WERI-Rb-1 (cell line): ENCODE data around the gene SFTA2.

Experiments
- DNase-seq: peaks from one replicate; pipeline ENCODE4 v3.0.0-alpha.2; 2020
- H3K27ac ChIP-seq: fragments of 250-450 bp; sonication (Bioruptor Pico); 2 replicates; pipeline ENCODE4 v1.5.1; 2020; ENCODE audit warnings: mild to moderate bottlenecking, moderate library complexity
- H3K27me3 ChIP-seq: fragments of 250-450 bp; sonication (Bioruptor Pico); 2 replicates; pipeline ENCODE4 v1.5.1; 2021; ENCODE audit warnings: mild to moderate bottlenecking, low read depth, moderate library complexity; ENCODE audit not compliant: insufficient read depth, severe bottlenecking
- H3K36me3 ChIP-seq: fragments of 250-450 bp; sonication (Bioruptor Pico); 2 replicates; pipeline ENCODE4 v1.5.1; 2020; ENCODE audit warnings: mild to moderate bottlenecking, moderate library complexity
- H3K4me3 ChIP-seq: 2 replicates; pipeline ENCODE4 v1.5.1; 2011; ENCODE audit warnings: low read depth, mild to moderate bottlenecking, control low read depth, low read length
- H3K9me3 ChIP-seq: fragments of 250-450 bp; sonication (Bioruptor Pico); 2 replicates; pipeline ENCODE4 v1.5.1; 2021; ENCODE audit warnings: mild to moderate bottlenecking, moderate library complexity; ENCODE audit not compliant: severe bottlenecking
- CTCF ChIP-seq: IDR thresholded peaks from 2 replicates; pipeline ENCODE4 v1.5.1; 2011; ENCODE audit warnings: low read depth, mild to moderate bottlenecking, control low read depth, inconsistent platforms, low read length

The SFTA2 gene

GRCh38 chr6:30890646-30891449 lies 41.1 kb downstream of the SFTA2 start:
- Histone ChIP-seq H3K36me3 (peaks cover 74% of the 10 kb centered on the region), H3K27me3 (no peaks in the 10 kb centered on the region), H3K9me3 (no peaks in the 10 kb centered on the region), H3K27ac (no peak overlapping the region), H3K4me3 (no peak overlapping the region)
- no peak for DNase-seq
- TF ChIP-seq CTCF, result no peak

GRCh38 chr6:30889921-30890645 lies 41.9 kb downstream of the SFTA2 start:
- no peak overlapping the region for H3K27ac ChIP-seq
- peaks cover 70% of the 10 kb centered on the region for H3K36me3 ChIP-seq
- H3K27me3 ChIP-seq, result no peaks in the 10 kb centered on the region
- no peak for TF ChIP-seq CTCF
- H3K9me3 ChIP-seq, result no peaks in the 10 kb centered on the region
- H3K4me3 ChIP-seq, result no peak overlapping the region
- DNase-seq, result no peak

- Histone ChIP-seq H3K27me3 (no peaks in the 10 kb centered on the region), H3K9me3 (no peaks in the 10 kb centered on the region), H3K36me3 (peaks cover 64% of the 10 kb centered on the region), H3K4me3 (no peak overlapping the region), H3K27ac (no peak overlapping the region)
- TF ChIP-seq CTCF, result no peak
- DNase-seq, result no peak
Observed at GRCh38 chr6:30889496-30889885, 42.5 kb downstream of the SFTA2 start.

- H3K36me3 ChIP-seq, result peaks cover 59% of the 10 kb centered on the region
- no peak overlapping the region for H3K4me3 ChIP-seq
- DNase-seq, result no peak
- TF ChIP-seq CTCF, result no peak
- no peaks in the 10 kb centered on the region for H3K9me3 ChIP-seq
- H3K27ac ChIP-seq, result no peak overlapping the region
- no peaks in the 10 kb centered on the region for H3K27me3 ChIP-seq
Observed at GRCh38 chr6:30888816-30889495, 43.0 kb downstream of the SFTA2 start.

- Histone ChIP-seq H3K27ac (no peak overlapping the region), H3K9me3 (no peaks in the 10 kb centered on the region), H3K36me3 (peaks cover 51% of the 10 kb centered on the region), H3K27me3 (no peaks in the 10 kb centered on the region), H3K4me3 (no peak overlapping the region)
- no peak for DNase-seq
- no peak for TF ChIP-seq CTCF
Observed at GRCh38 chr6:30887901-30888815, 43.8 kb downstream of the SFTA2 start.
